Activated T-helper 9 cell treated with anti-CD3 and anti-CD28 coated beads, Interleukin-2, amount 50 U/mL, for 16 hours (primary cell): ENCODE data around the gene SLC4A1AP.

Experiments used
- DNase-seq: peaks from one replicate; pipeline ENCODE4 v3.0.0-alpha.2; 2020; ENCODE audit warnings: low read depth

SLC4A1AP gene

GRCh38 chr2:27741673-27742072, 78.0 kb downstream of the SLC4A1AP start:
- DNase-seq = no peak

- DNase-seq = no peak
Observed at GRCh38 chr2:27742571-27742970, 78.9 kb downstream of the SLC4A1AP start.
